ENCODE measurements around the gene MOXD1.
A peak's percentile ranks its signal among the peaks of the same experiment; 100 is the strongest.

DNA sequence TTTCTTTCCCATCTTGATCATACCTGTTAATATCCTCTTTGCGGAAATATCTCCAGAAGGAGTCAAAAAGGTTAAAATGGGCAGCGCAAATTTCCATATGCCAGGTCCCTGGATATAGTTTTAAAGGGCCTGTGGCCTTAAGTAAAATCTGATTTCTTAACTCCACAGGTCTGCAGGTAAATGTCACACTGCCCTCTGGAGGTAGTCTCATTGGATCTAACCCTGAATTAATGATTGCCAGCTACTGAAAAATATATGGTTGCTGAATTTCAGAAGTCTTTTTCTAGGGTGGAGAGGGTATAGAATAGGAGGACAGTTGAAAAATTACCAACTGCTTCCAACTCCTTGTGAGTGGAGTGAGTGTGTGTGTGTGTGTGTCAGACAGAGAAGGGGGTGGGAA is 8.5 kb downstream of the MOXD1 start:
- TF ChIP-seq CTCF (IDR thresholded peaks at IDR 0.05; ENCODE audit: poor library complexity), result peak; percentile 42
- TF ChIP-seq EZH2 (IDR thresholded peaks at IDR 0.05; ENCODE audit: borderline replicate concordance), result no peak
- no peak for TF ChIP-seq EZH2phosphoT487 (IDR thresholded peaks at IDR 0.05; ENCODE audit: low read depth, severe bottlenecking, unreplicated experiment)

Data from hepatocyte (in vitro differentiated cells).